LHCN-M2 (cell line): Measurements from ENCODE around the gene DERL3. TPM values are rescaled to one million over a fixed set of nuclear protein-coding genes. Genes with fewer than 3 reads are reported as not detected.

ENCODE experiments used
- DNase-seq: peaks from one replicate; pipeline ENCODE4 v3.0.0-alpha.2; 2012; ENCODE audit warnings: low read depth
- total RNA-seq: library from RNA; depleted of rRNA; stranded (reverse); fragments of >200 nt; gene quantifications from 2 replicates; pipeline ENCODE4 v1.2.3, GENCODE V29; 2014

Gene DERL3
- total RNA-seq, 1 experiment from 2014 or later, result 0.23 TPM

GRCh38 chr22:23847310-23847920, 8.6 kb upstream of the DERL3 start:
- DNase-seq, result no peak

GRCh38 chr22:23846081-23846469, 7.3 kb upstream of the DERL3 start:
- no peak for DNase-seq

GRCh38 chr22:23845265-23846080, 6.7 kb upstream of the DERL3 start:
- no peak for DNase-seq

- no peak for DNase-seq
Observed at GRCh38 chr22:23844739-23845202, 6.0 kb upstream of the DERL3 start.

GRCh38 chr22:23842599-23842998, 3.8 kb upstream of the DERL3 start:
- DNase-seq, result no peak

GRCh38 chr22:23841736-23842445, 3.1 kb upstream of the DERL3 start:
- DNase-seq, result no peak

- DNase-seq, result no peak
Observed at GRCh38 chr22:23841292-23841691, 2.5 kb upstream of the DERL3 start.

GRCh38 chr22:23840026-23840425, 1.2 kb upstream of the DERL3 start:
- DNase-seq, result peak; percentile 66

- DNase-seq, result no peak
Observed at GRCh38 chr22:23837911-23838680, 710 bp downstream of the DERL3 start.

GRCh38 chr22:23837496-23837859, 1.3 kb downstream of the DERL3 start:
- no peak for DNase-seq

- no peak for DNase-seq
Observed at GRCh38 chr22:23836692-23837495, 1.9 kb downstream of the DERL3 start.

GRCh38 chr22:23836281-23836680, 2.5 kb downstream of the DERL3 start:
- no peak for DNase-seq

GRCh38 chr22:23835484-23836144, 3.2 kb downstream of the DERL3 start:
- DNase-seq, result no peak

- no peak for DNase-seq
Observed at GRCh38 chr22:23834793-23835483, 3.9 kb downstream of the DERL3 start.

- DNase-seq, result no peak
Observed at GRCh38 chr22:23834406-23834792, 4.4 kb downstream of the DERL3 start.

GRCh38 chr22:23833911-23834317, 4.9 kb downstream of the DERL3 start:
- no peak for DNase-seq

- no peak for DNase-seq
Observed at GRCh38 chr22:23833017-23833751, 5.6 kb downstream of the DERL3 start.

- no peak for DNase-seq
Observed at GRCh38 chr22:23832226-23833016, 6.4 kb downstream of the DERL3 start.
